Tongue (tissue), 2 donors: ENCODE results near the gene LLCFC1. TPM values are rescaled to one million over a fixed set of nuclear protein-coding genes. Genes with fewer than 3 reads are reported as not detected.
A peak's percentile ranks its signal among the peaks of the same experiment; 100 is the strongest.
"Not testable (repeated sequence)": the region's sequence is repeated elsewhere in the genome, so short reads cannot be mapped to it uniquely, and the experiment has no call there.

Source experiments
- DNase-seq: peaks from one replicate; pipeline ENCODE4 v3.0.0-alpha.2; 2015
- total RNA-seq: library from RNA; depleted of rRNA; stranded (reverse); fragments of >200 nt; gene quantifications from one replicate; pipeline ENCODE4 v1.2.3, GENCODE V29; 2014

The LLCFC1 gene
- total RNA-seq, 1 donor from 2014 or later, result not detected

DNA sequence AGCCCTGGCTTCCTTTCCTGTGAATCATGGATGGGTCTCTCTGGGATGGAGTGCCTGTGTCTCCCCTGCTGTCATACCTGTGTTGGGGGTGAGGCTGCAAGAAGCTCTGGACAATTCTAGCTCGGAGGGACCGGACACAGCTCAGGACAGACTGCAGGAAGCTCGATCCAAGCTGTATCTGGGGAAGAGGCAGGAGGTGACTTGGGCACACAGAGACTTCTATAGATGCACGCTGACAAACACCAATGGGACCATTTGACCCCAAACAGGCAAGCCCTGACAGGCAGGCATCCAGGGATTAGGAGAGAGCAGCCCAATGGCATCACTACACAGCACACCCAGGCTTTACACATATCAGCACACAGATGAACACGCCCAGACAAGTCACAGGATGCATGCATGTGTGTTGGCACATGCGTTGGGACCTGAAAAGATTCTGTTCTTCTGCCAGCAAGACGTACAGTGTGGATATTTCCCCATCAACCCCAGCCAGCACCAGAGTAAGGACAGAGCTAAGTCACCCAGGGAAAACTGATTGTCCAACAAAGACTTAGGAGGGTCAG is 4.5 kb downstream of the LLCFC1 start:
- peak; percentile 18 for DNase-seq

DNA sequence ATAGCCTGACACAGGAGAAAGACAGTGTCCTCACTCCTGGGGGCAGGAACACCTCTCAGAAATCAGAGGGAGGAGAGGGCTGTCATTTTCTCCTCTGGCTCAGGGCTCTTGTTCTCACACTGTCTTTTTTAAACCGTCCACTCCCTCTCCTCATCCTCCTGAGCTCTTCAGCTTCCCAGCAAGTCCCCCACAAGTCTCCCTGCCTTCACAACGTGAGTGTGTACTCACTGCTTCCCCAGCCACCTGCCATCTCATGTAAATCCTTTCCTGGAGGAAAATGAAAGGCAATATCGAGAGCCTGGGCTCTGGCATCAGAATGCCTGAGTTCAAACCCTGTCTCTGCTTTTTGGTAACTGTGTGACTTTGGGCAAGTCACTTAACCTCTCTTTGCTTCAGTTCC is 5.7 kb downstream of the LLCFC1 start:
- DNase-seq, result no peak

DNA sequence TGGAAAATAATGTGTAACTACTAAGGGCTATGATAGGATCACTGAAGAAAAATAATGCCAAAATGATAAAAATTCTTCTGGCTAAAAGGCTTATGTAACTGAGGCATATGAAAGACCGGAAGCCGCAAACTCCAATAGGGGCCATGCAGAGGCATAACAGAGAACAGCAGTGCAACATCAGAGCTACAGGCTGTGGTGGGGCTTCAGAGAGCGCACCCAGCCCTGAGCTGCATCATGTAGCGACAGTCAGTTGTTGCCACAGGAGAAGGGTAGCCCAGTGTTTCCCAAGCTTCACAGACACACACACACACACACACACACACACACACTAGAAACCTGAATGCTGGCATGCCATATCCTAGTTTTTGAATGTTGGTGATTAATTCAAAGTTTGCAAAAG is 9.3 kb downstream of the LLCFC1 start:
- no peak for DNase-seq

DNA sequence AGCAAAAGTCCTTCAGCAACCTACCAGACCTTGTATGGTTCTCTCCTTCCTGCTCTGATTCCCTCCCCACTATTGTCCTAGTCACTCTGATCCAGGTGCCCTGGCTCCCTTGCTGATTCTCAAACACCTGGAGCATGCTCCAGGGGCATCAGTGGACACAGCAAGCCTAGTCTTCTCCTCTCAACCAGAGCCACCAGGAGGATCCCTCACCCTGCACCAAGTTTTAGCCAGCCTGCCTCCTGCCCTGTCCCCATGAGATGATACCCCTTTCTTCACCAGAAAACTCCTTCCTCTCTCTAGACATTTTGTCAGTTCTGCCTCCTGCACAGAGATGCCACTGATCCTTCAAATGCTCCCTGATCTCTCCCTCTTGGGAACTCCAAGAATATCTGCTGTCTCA is 11.0 kb downstream of the LLCFC1 start:
- DNase-seq, result no peak

DNA sequence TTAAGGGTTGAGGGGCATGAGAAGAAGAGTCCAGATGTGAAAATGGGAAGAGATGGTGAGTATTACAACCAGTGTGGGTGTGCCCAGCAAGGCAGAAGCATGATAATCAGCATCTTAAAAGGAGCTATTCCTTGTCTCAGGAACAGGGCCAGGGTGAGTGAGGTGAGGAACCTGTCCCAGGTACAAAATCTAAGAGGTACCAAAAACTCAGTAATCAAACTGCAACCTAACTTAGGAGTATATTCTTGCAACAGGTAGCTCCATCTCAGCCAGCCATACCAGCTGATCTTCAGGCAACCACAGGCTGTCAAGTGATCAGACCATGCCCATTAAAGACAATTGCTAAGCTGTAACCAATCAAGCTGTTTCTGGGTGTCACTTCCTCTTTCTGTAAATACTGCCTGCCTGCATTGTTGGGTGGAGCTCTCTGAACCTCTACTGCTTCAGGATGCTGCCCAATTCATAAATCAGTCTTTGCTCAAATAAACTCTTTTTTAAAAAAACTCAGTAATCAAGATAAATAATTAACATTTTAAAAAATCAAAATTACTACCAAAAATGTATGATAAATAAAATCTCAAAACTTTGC is 15.5 kb downstream of the LLCFC1 start:
- DNase-seq, result no peak

DNA sequence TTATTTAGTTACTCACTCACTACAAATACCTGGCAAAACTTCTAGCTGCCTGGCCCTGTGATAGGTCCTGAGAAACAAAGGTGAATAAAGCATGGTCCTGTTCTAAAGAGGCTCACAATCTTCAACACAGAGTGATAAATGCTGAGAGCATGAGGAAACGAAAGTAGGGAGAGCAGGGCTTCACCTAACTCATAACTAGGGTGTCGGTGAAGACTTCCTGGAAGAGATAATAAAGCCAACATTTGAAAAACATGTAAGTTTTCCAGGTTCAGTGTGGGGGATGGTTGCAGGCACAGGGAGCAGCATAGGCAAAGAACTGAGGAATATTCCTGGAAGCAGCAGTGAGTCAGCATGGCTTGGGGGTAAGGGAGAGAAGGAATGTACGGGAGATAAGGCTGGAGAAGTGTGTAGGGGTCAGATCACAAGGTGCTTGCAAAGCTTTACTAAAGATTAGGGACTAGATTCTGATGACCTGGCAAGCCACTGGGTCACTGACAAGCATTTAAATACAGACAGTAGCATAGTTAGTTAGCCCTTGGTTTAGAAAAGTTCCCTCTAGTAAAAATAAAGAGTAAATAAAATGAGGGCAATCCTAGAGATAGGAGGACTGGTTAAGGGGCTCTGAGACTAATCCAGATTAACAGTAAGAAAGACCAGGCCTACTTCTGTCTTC is 17.8 kb downstream of the LLCFC1 start:
- DNase-seq, result no peak

DNA sequence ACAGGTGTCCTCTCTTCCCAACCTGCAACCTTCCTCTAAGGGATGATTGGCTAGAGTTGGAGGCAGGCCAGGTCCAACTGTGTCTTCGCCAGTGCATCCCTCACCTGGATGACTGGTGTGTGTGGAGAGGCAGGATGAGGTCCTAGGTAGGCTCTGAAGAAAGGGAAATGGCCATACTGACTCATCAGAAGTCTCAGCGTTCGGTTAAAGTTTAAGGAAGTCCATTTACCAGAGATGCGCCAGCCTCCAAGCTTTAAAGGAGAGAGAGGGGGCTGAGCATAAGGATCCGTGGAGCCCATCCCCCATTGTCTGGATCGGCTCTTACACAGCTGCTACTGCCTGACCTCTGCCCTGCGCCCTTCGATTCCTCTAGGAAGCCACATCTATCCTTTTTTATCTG is 18.4 kb downstream of the LLCFC1 start:
- no peak for DNase-seq

DNA sequence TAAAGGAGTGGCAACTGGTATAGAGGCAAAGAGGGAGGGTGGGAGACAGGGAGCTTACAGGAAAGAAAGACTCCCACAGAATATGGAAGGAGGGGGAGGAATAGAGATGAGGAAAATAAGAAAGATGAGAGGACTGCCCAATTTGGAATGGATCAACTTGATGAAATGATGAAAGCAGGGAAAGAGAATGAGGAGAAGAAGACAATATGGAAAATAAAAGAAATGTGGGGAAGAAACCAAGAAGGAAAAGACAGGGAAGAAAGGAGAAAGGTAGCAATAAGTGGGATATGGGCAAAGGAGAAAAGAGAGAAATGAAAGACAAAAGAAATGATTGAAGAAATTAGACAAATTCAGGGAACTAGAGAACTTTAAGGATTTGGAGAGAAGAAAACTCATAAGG is 19.9 kb downstream of the LLCFC1 start:
- DNase-seq, result no peak

DNA sequence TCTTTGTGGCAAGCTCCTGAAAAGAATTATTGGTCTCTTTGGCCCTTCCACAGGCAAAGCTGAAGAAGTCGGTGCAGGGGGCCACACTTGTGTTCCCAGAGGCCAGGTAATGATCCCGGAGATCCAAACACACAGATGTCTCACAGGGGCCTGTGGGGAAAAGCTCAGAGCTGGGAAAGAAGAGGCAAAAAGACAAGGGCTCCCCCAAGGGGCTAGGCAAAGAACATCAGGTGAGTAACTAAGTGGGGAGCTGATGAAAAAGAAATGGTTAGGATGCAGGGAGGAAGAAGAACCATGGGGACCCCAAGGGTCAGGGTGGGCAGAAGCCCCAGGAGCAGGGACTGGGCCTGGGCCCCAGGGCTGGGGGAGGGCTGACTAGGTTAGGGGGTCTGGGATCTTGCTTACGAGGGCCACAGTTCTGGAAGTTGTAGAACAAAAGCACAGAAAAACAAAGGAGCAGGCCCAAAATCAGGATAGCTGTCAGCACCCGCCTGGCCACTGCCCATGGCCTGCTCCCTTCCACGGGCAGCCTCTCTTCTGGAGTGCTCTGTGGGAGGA is 21.8 kb downstream of the LLCFC1 start:
- DNase-seq, result no peak

DNA sequence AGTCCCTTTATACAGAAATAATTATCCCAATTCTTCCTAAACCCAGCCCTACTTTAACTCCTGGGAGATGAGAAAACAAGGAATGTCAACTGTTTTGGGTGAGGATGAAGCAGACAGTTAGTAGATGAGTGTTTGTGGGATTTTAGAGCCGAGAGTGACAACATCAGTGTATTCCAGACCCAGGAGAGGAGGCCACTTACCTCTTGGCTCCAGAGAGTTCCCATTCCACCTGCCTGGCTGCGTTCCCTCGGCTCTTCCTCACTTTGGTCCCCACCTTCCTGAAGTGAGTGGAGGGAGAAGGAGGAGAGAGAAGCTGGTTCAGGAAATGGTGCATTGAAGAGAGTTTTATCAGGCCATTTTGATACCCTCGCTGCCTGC is 22.3 kb downstream of the LLCFC1 start:
- no peak for DNase-seq

DNA sequence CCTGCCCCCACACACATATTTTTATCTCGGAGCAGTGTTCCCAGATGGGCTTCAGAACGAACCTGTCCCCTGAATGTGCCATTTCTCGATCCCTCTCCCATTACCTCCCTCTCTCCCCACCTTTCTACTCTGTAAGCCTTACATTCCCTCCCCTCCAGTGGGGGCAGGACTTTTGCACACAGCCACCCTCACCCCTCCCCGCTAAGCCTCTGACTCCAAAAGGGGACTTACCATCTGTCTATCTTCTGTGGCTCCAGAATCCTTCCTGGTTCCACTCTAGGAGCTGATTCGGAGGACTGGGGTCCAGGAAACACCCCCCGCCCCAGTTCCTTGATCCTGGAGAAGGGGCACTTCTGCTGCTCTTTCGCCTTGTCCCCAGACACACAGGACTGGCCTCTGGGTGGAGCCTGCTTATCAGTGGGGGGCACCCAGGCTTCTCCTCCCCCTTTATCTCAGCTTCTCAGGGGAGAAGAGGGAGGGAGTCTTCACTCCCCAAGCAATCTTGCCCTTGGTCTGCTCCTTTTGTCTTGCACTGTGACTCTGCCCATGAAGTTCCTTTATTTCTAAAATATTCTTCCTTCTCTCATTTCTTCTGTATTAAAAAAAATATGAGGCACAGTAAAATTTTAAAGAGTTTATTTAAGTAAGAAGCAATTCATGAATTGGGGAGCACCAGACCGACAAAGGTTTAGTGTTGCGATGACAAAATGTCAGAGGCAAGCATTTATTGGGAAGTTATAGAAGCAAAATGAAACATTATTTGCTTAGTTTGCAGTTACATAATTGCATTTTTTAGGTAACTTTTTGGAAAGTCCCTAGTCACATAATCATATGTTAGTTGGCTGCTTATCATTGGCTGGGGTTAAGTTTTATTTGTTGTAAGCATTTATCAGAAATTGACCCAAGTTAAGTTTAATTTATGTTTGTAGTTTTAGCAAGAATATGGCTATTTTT is 23.0 kb downstream of the LLCFC1 start, which contains the start of gene KEL:
KEL (minus strand) TSS at position 391 of the 954 bp plus-strand sequence; CDS start at position 234, 157 bp downstream.
- no peak for DNase-seq

DNA sequence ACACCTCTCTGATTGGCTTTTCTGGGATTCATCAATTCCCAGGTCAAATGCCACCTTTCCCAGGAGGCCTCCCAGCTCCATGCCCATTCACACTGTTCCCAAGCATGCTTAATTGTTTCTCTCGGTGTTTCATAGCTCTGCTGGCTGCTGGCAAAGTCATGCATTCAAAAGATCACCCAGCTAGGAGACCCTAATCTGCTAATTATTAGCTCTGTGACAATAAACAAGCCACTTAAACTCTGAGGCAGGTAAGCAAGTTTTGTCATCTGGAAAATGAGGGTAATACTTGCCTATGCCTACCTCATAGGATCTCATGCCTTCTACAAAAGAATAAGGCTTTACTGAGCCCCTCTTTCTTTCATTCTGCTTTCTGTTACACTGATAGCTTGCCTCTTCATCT is 23.7 kb downstream of the LLCFC1 start:
- DNase-seq, result no peak

DNA sequence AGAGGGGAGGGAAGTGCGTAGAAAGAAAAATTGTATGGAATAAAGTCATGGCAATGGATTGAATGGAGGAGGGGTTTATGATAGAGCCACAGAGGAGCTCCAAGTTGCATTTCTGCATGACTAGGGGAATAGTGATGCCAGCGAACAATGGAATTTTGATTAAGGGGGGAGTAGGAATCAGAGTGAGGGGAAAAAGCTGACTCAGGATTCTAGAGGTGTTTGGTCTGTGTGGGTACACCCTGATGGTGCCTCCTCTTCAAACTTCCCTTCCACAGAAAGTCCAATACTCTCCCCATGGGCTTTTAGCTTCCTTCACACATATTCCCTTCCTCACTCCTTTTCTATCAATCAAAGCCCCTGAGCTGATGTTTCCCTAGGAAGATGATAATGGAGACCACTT is 24.7 kb downstream of the LLCFC1 start:
- DNase-seq, result no peak

DNA sequence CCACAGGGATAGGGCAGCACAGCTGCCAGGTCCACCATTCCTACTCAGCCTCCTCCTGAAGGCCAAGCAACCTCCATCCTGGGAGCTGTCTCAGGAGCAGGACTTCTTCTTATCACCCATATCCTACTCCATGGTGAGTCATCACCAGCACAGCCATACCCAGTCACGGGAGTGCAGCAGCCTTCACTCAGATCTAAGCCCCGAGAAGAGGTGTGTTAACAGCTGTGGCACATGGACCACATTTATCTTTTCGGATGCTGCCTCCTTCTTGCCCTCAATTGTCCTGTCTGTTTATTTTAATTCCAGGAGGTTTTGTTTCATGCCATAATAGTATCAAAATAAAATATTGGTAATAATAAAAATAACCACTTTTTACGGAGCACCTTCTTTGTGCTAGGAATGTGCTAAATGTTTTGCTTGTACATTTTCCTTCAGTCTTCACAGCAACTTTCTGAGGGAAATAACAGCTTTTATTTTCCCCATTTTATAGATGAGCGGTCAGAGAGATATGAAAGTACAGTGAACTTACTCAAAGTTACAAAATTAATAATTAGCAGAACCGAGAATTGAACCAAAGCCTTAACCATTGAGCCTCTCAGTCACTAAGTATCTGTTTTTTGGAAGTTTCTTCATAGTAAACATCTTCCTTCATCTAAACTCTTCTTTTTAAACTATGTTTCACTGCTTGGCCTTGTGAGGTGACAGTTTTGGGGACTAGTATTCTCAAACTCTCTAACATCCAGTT is 25.4 kb downstream of the LLCFC1 start:
- no peak for DNase-seq

DNA sequence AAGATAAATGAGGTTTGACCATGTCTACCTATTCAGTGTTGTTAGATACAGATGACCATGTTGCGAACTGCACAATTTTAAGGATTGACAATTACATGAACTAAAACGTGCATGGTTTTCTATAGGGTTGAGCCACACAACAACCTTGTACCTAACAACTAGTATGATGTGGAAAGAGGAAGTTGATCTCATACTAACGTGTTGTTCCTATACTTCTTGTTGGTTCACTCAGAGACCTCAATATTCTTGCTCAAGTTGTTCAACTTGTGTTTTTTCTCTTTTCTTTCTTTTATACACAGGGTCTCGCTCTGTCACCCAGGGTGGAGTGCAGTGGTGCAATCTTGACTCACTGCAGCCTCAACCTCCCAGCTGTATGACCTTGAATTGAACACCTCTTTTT is 28.9 kb downstream of the LLCFC1 start:
- no peak for DNase-seq

DNA sequence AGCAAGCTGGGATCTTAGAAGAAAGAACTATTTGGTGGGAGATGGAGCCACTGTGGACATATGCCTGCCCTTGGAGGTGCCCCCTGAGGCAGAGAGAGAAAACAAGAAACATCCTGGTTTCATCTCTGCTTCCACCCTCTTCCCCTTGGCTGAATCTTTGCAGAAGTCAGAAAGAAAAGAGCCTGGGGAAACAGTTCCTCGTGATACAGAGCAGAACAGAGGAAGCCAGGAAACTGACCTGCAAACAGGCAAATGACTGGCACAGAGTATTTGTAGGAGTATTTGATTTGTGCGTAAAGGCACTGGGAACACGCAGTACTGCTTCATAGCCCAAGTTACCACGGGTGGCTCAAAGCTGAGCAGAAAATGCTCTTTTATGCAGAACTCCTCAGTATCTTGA is 29.9 kb downstream of the LLCFC1 start:
- DNase-seq, result no peak

DNA sequence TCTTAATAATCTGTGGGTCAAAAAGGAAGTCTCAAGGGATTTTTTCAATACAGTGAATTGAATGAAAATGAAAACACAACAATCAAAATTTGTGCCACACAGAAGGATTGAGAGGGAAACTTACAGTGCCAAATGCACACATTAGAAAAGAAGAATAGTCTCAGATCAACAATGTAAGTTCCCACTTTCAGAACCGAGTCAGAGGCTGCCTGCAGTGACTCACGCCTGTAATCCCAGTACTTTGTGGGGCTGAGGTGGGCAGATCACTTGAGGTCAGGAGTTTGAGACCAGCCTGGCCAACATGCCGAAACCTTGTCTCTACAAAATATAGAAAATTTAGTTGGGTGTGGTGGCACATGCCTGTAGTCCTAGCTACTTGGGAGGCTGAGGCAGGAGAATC is 35.3 kb downstream of the LLCFC1 start:
- no peak for DNase-seq

DNA sequence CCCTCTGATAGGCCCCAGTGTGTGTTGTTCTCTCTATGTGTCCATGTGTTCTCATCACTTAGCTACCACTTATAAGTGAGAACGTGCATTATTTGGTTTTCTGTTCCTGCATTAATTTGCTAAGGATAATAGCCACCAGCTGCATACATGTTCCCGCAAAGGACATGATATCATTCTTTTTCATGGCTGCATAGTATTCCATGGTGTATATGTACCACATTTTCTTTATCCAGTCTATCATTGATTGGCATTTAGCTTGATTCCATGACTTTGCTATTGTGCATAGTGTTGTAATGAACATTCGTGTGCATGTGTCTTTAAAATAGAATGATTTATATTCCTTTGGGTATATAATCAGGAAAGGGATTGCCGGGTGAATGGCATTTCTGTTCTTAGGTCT is 39.1 kb downstream of the LLCFC1 start:
- not testable (repeated sequence) for DNase-seq

DNA sequence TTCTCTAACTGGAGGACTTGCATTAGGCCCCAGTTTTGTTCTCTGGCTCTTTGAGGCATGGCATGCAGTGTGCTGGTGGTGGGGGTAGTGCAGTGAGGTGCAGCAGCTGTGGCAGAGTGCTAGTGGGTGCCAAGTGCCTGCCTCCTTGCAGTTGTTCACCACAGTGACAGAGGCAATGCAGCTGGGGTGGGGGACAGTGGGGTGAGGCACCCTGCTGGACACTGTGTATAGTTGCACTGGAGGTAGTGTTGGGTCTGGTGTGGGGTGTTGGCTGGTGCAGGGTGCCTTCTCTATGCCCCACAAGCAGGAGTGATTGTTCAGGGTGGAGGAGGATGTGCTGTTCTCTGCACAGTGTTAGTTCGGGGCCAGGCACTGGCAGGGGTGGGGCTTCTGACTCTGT is 44.5 kb downstream of the LLCFC1 start:
- peak; percentile 15 for DNase-seq

DNA sequence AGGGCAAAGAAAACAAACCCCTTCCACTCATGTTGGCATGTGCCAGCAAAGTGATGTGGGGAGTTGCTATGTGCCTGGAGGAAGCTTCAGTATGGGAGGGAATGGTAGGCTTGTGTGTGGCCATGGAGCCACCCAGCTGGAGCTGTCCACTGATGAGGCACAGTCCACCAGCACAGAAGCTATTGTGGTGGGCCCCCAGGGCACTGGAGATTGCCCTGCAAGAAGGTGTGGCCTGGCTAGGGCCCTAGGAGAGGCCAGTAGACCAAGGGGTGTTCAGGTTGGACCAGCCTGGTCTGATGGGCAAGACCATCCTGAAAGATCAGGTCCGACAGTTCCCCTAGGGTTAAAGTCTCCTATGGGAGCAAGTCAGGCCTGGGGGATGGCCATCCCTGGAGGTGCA is 45.0 kb downstream of the LLCFC1 start:
- DNase-seq, result no peak
